Nephron progenitor cell (in vitro differentiated cells): ENCODE results near the gene SMYD4.

Experiments used
- DNase-seq: peaks from one replicate; pipeline ENCODE4 v3.0.0; 2021
- H3K27ac Mint-ChIP-seq: 2 replicates; pipeline ENCODE4 v1.8.0; 2021; ENCODE audit warnings: mild to moderate bottlenecking, moderate library complexity, mixed read lengths
- H3K27me3 Mint-ChIP-seq: 2 replicates; pipeline ENCODE4 v1.8.0; 2021; ENCODE audit warnings: mild to moderate bottlenecking, low read depth, mixed read lengths; ENCODE audit not compliant: poor library complexity
- H3K36me3 Mint-ChIP-seq: 2 replicates; pipeline ENCODE4 v1.8.0; 2021; ENCODE audit warnings: low read depth, mixed read lengths
- H3K4me1 Mint-ChIP-seq: 2 replicates; pipeline ENCODE4 v1.8.0; 2021; ENCODE audit warnings: mixed read lengths
- H3K4me3 Mint-ChIP-seq: 2 replicates; pipeline ENCODE4 v1.8.0; 2021; ENCODE audit warnings: mild to moderate bottlenecking, moderate library complexity, mixed read lengths
- H3K9me3 Mint-ChIP-seq: 2 replicates; pipeline ENCODE4 v1.8.0; 2021; ENCODE audit warnings: mild to moderate bottlenecking, moderate library complexity, mixed read lengths
- CTCF ChIP-seq: fragments of 200-600 bp; sonication (generic); IDR thresholded peaks from 2 replicates; pipeline ENCODE4 v1.5.0; 2021; ENCODE audit warnings: antibody characterized with exemption

Gene SMYD4

GRCh38 chr17:1737531-1738291 is 92.0 kb downstream of the SMYD4 start:
- H3K27me3 Mint-ChIP-seq: peaks cover 4% of the 10 kb centered on the region
- H3K4me3 Mint-ChIP-seq: no peak overlapping the region
- no peak for DNase-seq
- peaks cover 10% of the 10 kb centered on the region for H3K36me3 Mint-ChIP-seq
- H3K4me1 Mint-ChIP-seq: peaks cover 39% of the 10 kb centered on the region
- H3K27ac Mint-ChIP-seq: no peak overlapping the region
- H3K9me3 Mint-ChIP-seq: peaks cover 23% of the 10 kb centered on the region
- TF ChIP-seq CTCF: no peak

- Mint-ChIP-seq H3K4me3 (peak overlapping the region; percentile 60), H3K4me1 (peaks cover 35% of the 10 kb centered on the region), H3K36me3 (peaks cover 10% of the 10 kb centered on the region), H3K9me3 (peaks cover 12% of the 10 kb centered on the region), H3K27me3 (peaks cover 4% of the 10 kb centered on the region), H3K27ac (peak overlapping the region; percentile 83)
- TF ChIP-seq CTCF: no peak
- peak; percentile 62 for DNase-seq
Observed at GRCh38 chr17:1736348-1737281, 93.1 kb downstream of the SMYD4 start.

- Mint-ChIP-seq H3K27me3 (peaks cover 4% of the 10 kb centered on the region), H3K4me3 (no peak overlapping the region), H3K4me1 (peaks cover 35% of the 10 kb centered on the region), H3K27ac (no peak overlapping the region), H3K9me3 (peaks cover 8% of the 10 kb centered on the region), H3K36me3 (peaks cover 10% of the 10 kb centered on the region)
- TF ChIP-seq CTCF: no peak
- DNase-seq: no peak
Observed at GRCh38 chr17:1735834-1736347, 93.8 kb downstream of the SMYD4 start.

GRCh38 chr17:1735418-1735817 is 94.3 kb downstream of the SMYD4 start:
- H3K4me3 Mint-ChIP-seq: no peak overlapping the region
- peaks cover 10% of the 10 kb centered on the region for H3K36me3 Mint-ChIP-seq
- peaks cover 35% of the 10 kb centered on the region for H3K4me1 Mint-ChIP-seq
- TF ChIP-seq CTCF: no peak
- H3K27ac Mint-ChIP-seq: no peak overlapping the region
- H3K27me3 Mint-ChIP-seq: peaks cover 4% of the 10 kb centered on the region
- no peak for DNase-seq
- H3K9me3 Mint-ChIP-seq: peaks cover 8% of the 10 kb centered on the region

GRCh38 chr17:1733759-1734158 is 95.9 kb downstream of the SMYD4 start:
- H3K36me3 Mint-ChIP-seq: peaks cover 10% of the 10 kb centered on the region
- no peak for DNase-seq
- H3K4me3 Mint-ChIP-seq: no peak overlapping the region
- H3K27me3 Mint-ChIP-seq: peaks cover 4% of the 10 kb centered on the region
- peaks cover 8% of the 10 kb centered on the region for H3K9me3 Mint-ChIP-seq
- no peak for TF ChIP-seq CTCF
- no peak overlapping the region for H3K27ac Mint-ChIP-seq
- H3K4me1 Mint-ChIP-seq: peaks cover 44% of the 10 kb centered on the region
